WTC11 (cell line): ENCODE data around the gene MTMR2. TPM values are rescaled to one million over a fixed set of nuclear protein-coding genes. Genes with fewer than 3 reads are reported as not detected.

Experiments
- ATAC-seq: fragments of 200-7000 bp; cut with Tn5 transposase; 2 replicates; pipeline ENCODE4 v1.10.0; 2021; ENCODE audit warnings: mild to moderate bottlenecking, moderate library complexity
- CTCF ChIA-PET: fragments of 300-600 bp; sonication (Branson Sonifier 250); formaldehyde crosslinking; loops from one replicate; lab custom pipeline; 2021; ENCODE audit warnings: antibody characterized with exemption; lab: Charles Lee
- POLR2A ChIA-PET: fragments of 350-600 bp; sonication (Branson Sonifier 250); formaldehyde crosslinking; loops from one replicate; lab custom pipeline; 2021; ENCODE audit warnings: antibody characterized with exemption; lab: Charles Lee
- DNase-seq: peaks from one replicate; pipeline ENCODE4 v3.0.0; 2021; ENCODE audit warnings: low spot score
- H3K27ac Mint-ChIP-seq: 2 replicates; pipeline ENCODE4 v1.8.0; 2021; ENCODE audit warnings: mixed read lengths
- H3K27me3 Mint-ChIP-seq: 2 replicates; pipeline ENCODE4 v1.8.0; 2021; ENCODE audit warnings: low read depth, mild to moderate bottlenecking, moderate library complexity, mixed read lengths
- H3K36me3 Mint-ChIP-seq: 2 replicates; pipeline ENCODE4 v1.8.0; 2021; ENCODE audit warnings: mixed read lengths
- H3K4me1 Mint-ChIP-seq: 2 replicates; pipeline ENCODE4 v1.8.0; 2022; ENCODE audit warnings: mixed read lengths
- H3K4me3 Mint-ChIP-seq: 2 replicates; pipeline ENCODE4 v1.8.0; 2021; ENCODE audit warnings: mild to moderate bottlenecking, moderate library complexity, mixed read lengths
- H3K9me3 Mint-ChIP-seq: 2 replicates; pipeline ENCODE4 v1.8.0; 2021; ENCODE audit warnings: mixed read lengths
- ARID4B ChIP-seq: sonication (generic); formaldehyde crosslinking; IDR thresholded peaks from 2 replicates; pipeline ENCODE4 v1.8.0; 2023; ENCODE audit warnings: missing genetic modification reagents, mild to moderate bottlenecking, borderline replicate concordance
- FOXK1 ChIP-seq: sonication (generic); formaldehyde crosslinking; IDR thresholded peaks from 2 replicates; pipeline ENCODE4 v1.8.0; 2022; ENCODE audit warnings: mild to moderate bottlenecking, moderate library complexity, missing genetic modification reagents
- GRHL2 ChIP-seq: fragments of 250-450 bp; sonication (Bioruptor Pico); IDR thresholded peaks from 2 replicates; pipeline ENCODE4 v1.8.0; 2022; ENCODE audit warnings: mild to moderate bottlenecking, moderate library complexity; ENCODE audit not compliant: insufficient replicate concordance, severe bottlenecking
- JUN ChIP-seq: sonication (generic); formaldehyde crosslinking; IDR thresholded peaks from 2 replicates; pipeline ENCODE4 v1.8.0; 2023; ENCODE audit warnings: mild to moderate bottlenecking, missing genetic modification reagents
- RORB ChIP-seq: fragments of 250-450 bp; sonication (Bioruptor Pico); IDR thresholded peaks from 2 replicates; pipeline ENCODE4 v1.9.0; 2021; ENCODE audit warnings: mild to moderate bottlenecking
- SOX15 ChIP-seq: fragments of 250-450 bp; sonication (Bioruptor Pico); IDR thresholded peaks from 2 replicates; pipeline ENCODE4 v1.9.0; 2021; ENCODE audit warnings: mild to moderate bottlenecking
- TCF7 ChIP-seq: sonication (generic); formaldehyde crosslinking; IDR thresholded peaks from 2 replicates; pipeline ENCODE4 v1.8.0; 2022; ENCODE audit warnings: mild to moderate bottlenecking, low read depth, missing genetic modification reagents, moderate library complexity
- ZBTB21 ChIP-seq: sonication (generic); formaldehyde crosslinking; IDR thresholded peaks from 2 replicates; pipeline ENCODE4 v1.8.1; 2023; ENCODE audit warnings: mild to moderate bottlenecking, missing genetic modification reagents, borderline replicate concordance
- ZMAT4 ChIP-seq: fragments of 250-450 bp; sonication (Bioruptor Pico); IDR thresholded peaks from 2 replicates; pipeline ENCODE4 v1.9.0; 2021; ENCODE audit warnings: mild to moderate bottlenecking
- ZNF416 ChIP-seq: fragments of 250-450 bp; sonication (Bioruptor Pico); IDR thresholded peaks from 2 replicates; pipeline ENCODE4 v1.9.0; 2021; ENCODE audit warnings: mild to moderate bottlenecking, inconsistent platforms
- total RNA-seq: library from RNA; stranded (reverse); gene quantifications from 3 replicates; pipeline ENCODE4 v1.2.3, GENCODE V29; 2021
- TF ChIP-seq, protein P1 (sequence below): sonication (generic); formaldehyde crosslinking; IDR thresholded peaks from 2 replicates; pipeline ENCODE4 v1.8.0; 2022; ENCODE audit warnings: mild to moderate bottlenecking, missing genetic modification reagents
- TF ChIP-seq, protein P2 (sequence below): sonication (generic); formaldehyde crosslinking; IDR thresholded peaks from 2 replicates; pipeline ENCODE4 v1.8.0; 2022; ENCODE audit warnings: mild to moderate bottlenecking, missing genetic modification reagents

The MTMR2 gene
- total RNA-seq, 1 experiment from 2014 or later = 45.6 TPM

- TF ChIP-seq, protein P1, sequence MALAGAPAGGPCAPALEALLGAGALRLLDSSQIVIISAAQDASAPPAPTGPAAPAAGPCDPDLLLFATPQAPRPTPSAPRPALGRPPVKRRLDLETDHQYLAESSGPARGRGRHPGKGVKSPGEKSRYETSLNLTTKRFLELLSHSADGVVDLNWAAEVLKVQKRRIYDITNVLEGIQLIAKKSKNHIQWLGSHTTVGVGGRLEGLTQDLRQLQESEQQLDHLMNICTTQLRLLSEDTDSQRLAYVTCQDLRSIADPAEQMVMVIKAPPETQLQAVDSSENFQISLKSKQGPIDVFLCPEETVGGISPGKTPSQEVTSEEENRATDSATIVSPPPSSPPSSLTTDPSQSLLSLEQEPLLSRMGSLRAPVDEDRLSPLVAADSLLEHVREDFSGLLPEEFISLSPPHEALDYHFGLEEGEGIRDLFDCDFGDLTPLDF = no peak
These were observed 127.4 kb downstream of the MTMR2 start (continued) for GRCh38 chr11:95796501-95796900.

GRCh38 chr11:95795627-95796295 lies 128.1 kb downstream of the MTMR2 start:
- no peak for ATAC-seq
- no peak overlapping the region for H3K4me3 Mint-ChIP-seq
- H3K36me3 Mint-ChIP-seq = peaks cover 15% of the 10 kb centered on the region
- ChIA-PET POLR2A (no interaction called here), CTCF (interaction anchor here (0.6 kb wide), 1 partner anchor 644 kb away, joined by 3 read pairs; no protein-coding TSS in a partner anchor)
- no peaks in the 10 kb centered on the region for H3K9me3 Mint-ChIP-seq
- no peak for DNase-seq
- no peaks in the 10 kb centered on the region for H3K27me3 Mint-ChIP-seq
- peaks cover 25% of the 10 kb centered on the region for H3K4me1 Mint-ChIP-seq
- TF ChIP-seq ZMAT4 (no peak), JUN (CRISPR knock-in tag) (no peak), SOX15 (CRISPR knock-in tag) (no peak), GRHL2 (CRISPR knock-in tag) (no peak), ZNF416 (CRISPR knock-in tag) (no peak), ZBTB21 (CRISPR knock-in tag) (no peak), RORB (CRISPR knock-in tag) (no peak)
- H3K27ac Mint-ChIP-seq = no peak overlapping the region

- TF ChIP-seq RORB (CRISPR knock-in tag) = no peak
- no peak for TF ChIP-seq ARID4B (CRISPR knock-in tag)
- TF ChIP-seq, protein P2, sequence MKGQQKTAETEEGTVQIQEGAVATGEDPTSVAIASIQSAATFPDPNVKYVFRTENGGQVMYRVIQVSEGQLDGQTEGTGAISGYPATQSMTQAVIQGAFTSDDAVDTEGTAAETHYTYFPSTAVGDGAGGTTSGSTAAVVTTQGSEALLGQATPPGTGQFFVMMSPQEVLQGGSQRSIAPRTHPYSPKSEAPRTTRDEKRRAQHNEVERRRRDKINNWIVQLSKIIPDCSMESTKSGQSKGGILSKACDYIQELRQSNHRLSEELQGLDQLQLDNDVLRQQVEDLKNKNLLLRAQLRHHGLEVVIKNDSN (CRISPR knock-in tag) = no peak
- no peak for TF ChIP-seq TCF7 (CRISPR knock-in tag)
- no peak for TF ChIP-seq FOXK1
- TF ChIP-seq, protein P1 = no peak
- TF ChIP-seq, all 79 proteins: peak for 0
- H3K4me3 Mint-ChIP-seq = no peak overlapping the region
- ATAC-seq (no peak), DNase-seq (no peak)
- ChIA-PET CTCF (interaction anchor here (1.1 kb wide), 1 partner anchor 42 kb away, joined by 4 read pairs; no protein-coding TSS in a partner anchor), POLR2A (no interaction called here)
- H3K27me3 Mint-ChIP-seq = no peaks in the 10 kb centered on the region
- H3K27ac Mint-ChIP-seq = peak overlapping the region; percentile 51
- peaks cover under 1% of the 10 kb centered on the region; the same call in 1 of the 2 replicates for H3K36me3 Mint-ChIP-seq
- H3K4me1 Mint-ChIP-seq = peaks cover 25% of the 10 kb centered on the region
- no peaks in the 10 kb centered on the region for H3K9me3 Mint-ChIP-seq
These were observed 129.8 kb downstream of the MTMR2 start for GRCh38 chr11:95794086-95794485.
